ENCODE results near the gene ZNF138. TPM values are rescaled to one million over a fixed set of nuclear protein-coding genes. Genes with fewer than 3 reads are reported as not detected.

The ZNF138 gene
- total RNA-seq, 1 donor from 2014 or later, result 51.8 TPM

- peak in 1 of 2 donors; percentile 4 for DNase-seq (ENCODE audit: low spot score in 2 of 2)
These were observed 79.9 kb downstream of the ZNF138 start for GRCh38 chr7:64874114-64874513.

GRCh38 chr7:64874562-64875250 lies 80.5 kb downstream of the ZNF138 start:
- FAIRE-seq, result no peak
- no peak for DNase-seq (ENCODE audit: low spot score in 2 of 2)

More at GRCh38 chr7:64874114-64874513, 79.9 kb downstream of the ZNF138 start:
- no peak for FAIRE-seq

DNA sequence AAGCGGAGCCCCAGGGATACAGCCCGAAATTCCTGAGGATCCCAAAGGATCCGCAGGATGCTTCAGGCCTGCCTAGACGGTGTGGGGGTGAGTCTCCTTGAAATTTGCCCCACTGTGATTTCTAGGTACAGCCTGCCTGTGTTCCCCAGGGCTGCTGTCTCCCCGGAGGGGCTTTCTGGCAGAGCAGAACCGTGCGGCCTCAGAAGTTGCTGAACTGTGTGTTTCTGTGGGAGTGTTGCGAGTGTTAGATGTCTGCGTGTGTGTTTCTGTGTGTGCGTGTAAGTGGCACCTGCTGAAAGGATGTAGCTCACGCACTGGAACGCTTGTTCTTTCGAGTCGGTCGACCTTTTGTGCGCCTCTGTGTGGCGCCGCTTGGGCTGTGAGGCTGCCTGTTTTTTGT lies 81.0 kb downstream of the ZNF138 start:
- no peak for FAIRE-seq
- no peak for DNase-seq (ENCODE audit: low spot score in 2 of 2)

GRCh38 chr7:64875658-64876406 lies 81.6 kb downstream of the ZNF138 start:
- FAIRE-seq (no peak), DNase-seq (ENCODE audit: low spot score in 2 of 2) (peak in 1 of 2 donors; percentile 3)

GRCh38 chr7:64876792-64877713 lies 82.8 kb downstream of the ZNF138 start:
- FAIRE-seq (no peak), DNase-seq (ENCODE audit: low spot score in 2 of 2) (peak; percentile 59 to 84)

- no peak for FAIRE-seq
- peak; percentile 10 to 12 for DNase-seq (ENCODE audit: low spot score in 2 of 2)
These were observed 83.7 kb downstream of the ZNF138 start for GRCh38 chr7:64877714-64878610.

DNA sequence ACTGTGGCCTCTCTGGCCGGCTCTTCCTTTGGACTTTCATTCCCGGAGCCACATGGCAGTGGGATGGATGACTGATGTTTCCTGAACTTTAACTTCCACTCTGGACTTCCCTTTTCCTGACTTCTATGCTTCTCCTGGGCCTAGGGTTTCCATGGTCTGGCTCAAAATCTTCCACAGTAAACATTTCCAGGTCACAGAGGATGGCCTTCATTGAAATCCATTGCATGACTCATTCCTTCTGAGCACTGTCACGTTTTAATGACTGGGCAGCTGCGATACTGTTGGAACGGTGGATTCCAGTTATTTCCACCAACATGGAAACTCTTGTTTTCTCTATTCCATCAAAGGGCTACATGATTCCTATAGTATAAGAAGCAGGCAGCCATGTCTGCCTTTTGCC lies 84.5 kb downstream of the ZNF138 start:
- DNase-seq (ENCODE audit: low spot score in 2 of 2) (peak in 1 of 2 donors; percentile 2), FAIRE-seq (no peak)

GRCh38 chr7:64879086-64879730 lies 85.0 kb downstream of the ZNF138 start:
- DNase-seq (ENCODE audit: low spot score in 2 of 2), result peak; percentile 3 to 10
- no peak for FAIRE-seq

DNA sequence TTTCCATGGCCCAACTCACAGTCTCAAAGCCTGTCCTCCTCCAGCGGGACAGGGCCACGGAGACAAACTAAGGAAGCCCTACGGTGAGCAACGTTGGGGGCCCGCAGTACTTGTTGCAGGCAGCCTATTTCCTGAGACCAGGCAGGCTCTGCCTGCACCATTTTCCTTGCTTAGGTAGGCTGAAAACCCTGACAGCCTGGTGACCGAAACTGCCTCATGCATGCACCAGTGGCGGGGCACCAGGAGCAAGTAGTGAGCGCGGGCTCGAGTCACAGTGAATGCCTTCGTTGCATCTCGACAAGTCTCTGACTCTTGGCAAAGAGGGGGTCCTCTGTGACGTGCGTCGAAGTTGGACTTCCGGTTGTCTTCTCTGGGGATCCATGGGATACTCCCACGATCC lies 85.6 kb downstream of the ZNF138 start:
- DNase-seq (ENCODE audit: low spot score in 2 of 2) (no peak), FAIRE-seq (no peak)

GRCh38 chr7:64880322-64881297 lies 86.4 kb downstream of the ZNF138 start:
- FAIRE-seq (no peak), DNase-seq (ENCODE audit: low spot score in 2 of 2) (no peak)

DNA sequence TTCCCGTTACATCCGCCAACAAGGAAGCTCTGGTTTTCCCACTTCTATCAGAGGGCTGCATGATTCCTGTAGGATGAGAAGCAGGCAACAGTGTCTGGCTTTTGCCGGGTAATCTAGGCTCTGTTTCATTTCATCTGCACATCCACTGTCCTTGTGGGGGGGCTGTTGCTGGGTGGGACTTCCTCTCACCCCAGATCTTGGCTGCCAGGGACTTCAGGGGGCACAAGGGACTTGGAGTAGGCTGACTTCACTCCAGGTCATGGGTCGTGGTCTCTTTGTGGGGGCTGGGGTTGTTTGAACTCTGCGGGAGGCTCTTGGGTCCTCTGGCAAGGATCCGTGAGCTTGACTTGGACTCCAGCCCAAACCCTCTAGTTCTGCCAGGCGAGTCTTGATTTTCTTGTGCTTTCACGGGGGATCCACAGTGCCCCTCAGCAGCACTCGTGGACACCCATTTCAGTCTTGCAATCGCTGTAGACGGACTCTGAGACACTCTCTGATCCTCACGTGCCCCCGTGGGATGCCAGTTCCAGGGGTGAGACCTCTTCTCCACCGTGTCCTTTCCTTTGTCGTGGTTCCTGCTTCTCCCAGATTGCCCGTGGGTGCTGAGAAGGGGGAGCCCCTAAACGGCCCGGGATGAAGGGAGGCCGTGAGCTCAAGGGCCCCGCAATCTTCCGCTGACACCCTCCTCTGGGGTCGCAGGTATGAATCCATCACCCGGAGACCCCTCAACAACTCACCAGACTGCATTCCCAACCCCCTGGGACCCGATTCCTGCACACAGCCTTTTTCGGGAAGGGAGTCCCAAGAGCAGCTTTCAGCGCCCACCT lies 87.4 kb downstream of the ZNF138 start:
- DNase-seq (ENCODE audit: low spot score in 2 of 2) (peak; percentile 5 to 12), FAIRE-seq (no peak)

GRCh38 chr7:64882341-64883112 lies 88.3 kb downstream of the ZNF138 start:
- FAIRE-seq, result no peak
- DNase-seq (ENCODE audit: low spot score in 2 of 2), result peak; percentile 55 to 80
